ENCODE measurements around the gene RER1. TPM values are rescaled to one million over a fixed set of nuclear protein-coding genes. Genes with fewer than 3 reads are reported as not detected.
A peak's percentile ranks its signal among the peaks of the same experiment; 100 is the strongest.

The RER1 gene
- polyA plus RNA-seq, 3 donors from 2014 or later, result 185 to 216 (median 210) TPM

DNA sequence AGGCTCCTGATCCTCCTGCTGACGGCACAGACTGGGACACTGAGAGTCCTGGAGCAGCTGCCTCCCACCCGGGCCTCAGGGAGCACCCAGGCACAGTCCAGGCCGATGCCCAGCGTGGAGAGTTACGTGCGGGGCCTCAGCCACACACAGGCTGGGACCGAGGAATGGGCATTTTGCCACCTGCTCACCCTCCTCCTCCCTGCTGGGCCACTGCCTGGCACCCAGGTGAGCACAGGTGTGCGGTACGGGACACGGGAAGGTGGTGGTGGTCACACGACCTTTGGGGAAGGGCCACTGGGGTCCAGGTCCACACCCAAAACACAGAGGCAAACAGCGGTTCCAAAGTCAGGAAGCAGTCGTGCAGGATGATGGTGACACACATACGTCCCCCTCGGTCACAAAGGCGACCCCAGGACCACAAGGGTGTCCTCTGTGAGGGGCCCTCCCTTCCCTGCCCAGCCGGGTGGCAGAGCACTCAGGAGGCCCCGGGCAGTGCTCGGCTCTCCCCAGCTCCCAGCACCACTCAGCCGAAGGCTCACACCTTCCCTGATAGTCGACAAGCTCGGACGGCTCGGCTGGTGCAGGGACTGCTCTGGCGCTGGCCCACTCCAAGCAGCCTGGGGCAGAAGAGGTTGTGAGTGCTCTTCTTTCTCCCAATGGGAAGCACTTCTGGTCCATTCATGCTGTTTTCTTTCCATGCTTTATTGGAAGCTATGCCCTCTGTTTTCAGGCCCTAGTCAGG, 14.5 kb upstream of the RER1 start:
- H3K9me3 Mint-ChIP-seq, result no peaks in the 10 kb centered on the region
- no peak overlapping the region for H3K4me3 Mint-ChIP-seq
- DNase-seq, result no peak
- H3K27ac Mint-ChIP-seq, result no peak overlapping the region
- no peaks in the 10 kb centered on the region for H3K4me1 Mint-ChIP-seq
- no peaks in the 10 kb centered on the region for H3K36me3 Mint-ChIP-seq
- peaks cover 0 to 4% (median 0%) of the 10 kb centered on the region in 3 donors for H3K27me3 Mint-ChIP-seq (ENCODE audit: low read depth in 3 of 3)

DNA sequence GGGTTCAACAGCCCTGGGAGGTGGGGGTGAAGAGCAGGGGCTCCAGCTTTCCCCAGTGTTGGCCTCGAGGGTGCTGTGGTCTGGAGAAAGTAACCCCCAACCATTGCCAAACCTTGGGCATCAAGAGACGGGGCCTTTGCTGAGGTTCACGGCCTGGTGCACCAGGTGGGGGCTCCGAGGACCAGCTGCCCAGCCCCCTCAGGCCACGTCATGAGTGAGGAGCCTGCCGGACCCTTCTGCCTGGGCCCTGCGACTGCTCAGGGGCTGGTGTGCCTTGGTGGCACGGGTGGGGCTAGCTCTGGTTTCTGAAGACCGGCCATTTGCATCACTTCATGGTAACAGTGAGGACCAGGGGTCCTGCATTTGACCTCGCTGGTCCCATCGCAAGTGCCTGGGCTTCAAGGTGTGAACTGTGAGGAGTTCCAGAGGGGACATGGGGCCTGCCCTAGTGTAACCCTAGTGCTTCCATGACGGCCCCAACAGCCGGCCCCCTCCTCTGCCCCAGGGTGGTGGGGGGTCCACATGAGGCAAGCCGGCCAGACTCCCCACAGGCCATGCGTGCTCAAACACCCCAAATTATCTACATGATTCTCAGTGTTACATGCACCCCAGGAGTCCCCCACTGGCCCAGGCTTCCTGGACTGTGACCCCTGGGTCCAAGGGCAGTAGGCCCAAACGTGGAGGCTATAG, 13.7 kb upstream of the RER1 start:
- peaks cover 0 to 4% (median 0%) of the 10 kb centered on the region in 3 donors for H3K27me3 Mint-ChIP-seq (ENCODE audit: low read depth in 3 of 3)
- H3K9me3 Mint-ChIP-seq, result no peaks in the 10 kb centered on the region
- H3K4me3 Mint-ChIP-seq, result no peak overlapping the region
- H3K36me3 Mint-ChIP-seq, result no peaks in the 10 kb centered on the region
- H3K27ac Mint-ChIP-seq, result no peak overlapping the region
- DNase-seq, result no peak
- H3K4me1 Mint-ChIP-seq, result no peaks in the 10 kb centered on the region

DNA sequence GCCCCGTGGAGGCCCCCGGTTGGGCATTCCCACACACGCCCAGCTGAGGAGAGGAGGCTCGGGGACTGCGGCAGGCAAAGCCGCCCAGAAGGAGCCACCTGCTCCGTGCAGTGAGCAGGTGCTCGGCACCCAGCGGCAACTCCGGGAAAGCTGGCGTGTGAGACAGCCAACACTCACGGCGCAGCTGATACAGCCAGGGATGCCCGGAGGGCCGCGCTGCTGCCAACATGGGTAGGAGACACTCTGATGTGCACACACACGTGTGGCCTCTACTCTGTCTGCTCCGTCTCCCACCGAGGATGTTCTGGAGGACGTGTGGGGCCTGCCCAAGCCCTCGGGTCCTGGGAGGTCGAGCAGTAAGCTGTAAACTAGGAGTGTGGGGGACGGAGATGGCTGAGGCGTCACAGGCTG, 13.2 kb upstream of the RER1 start:
- no peaks in the 10 kb centered on the region for H3K4me1 Mint-ChIP-seq
- DNase-seq, result no peak
- peaks cover 0 to 4% (median 0%) of the 10 kb centered on the region in 3 donors for H3K27me3 Mint-ChIP-seq (ENCODE audit: low read depth in 3 of 3)
- H3K4me3 Mint-ChIP-seq, result no peak overlapping the region
- no peaks in the 10 kb centered on the region for H3K36me3 Mint-ChIP-seq
- H3K27ac Mint-ChIP-seq, result no peak overlapping the region
- no peaks in the 10 kb centered on the region for H3K9me3 Mint-ChIP-seq

DNA sequence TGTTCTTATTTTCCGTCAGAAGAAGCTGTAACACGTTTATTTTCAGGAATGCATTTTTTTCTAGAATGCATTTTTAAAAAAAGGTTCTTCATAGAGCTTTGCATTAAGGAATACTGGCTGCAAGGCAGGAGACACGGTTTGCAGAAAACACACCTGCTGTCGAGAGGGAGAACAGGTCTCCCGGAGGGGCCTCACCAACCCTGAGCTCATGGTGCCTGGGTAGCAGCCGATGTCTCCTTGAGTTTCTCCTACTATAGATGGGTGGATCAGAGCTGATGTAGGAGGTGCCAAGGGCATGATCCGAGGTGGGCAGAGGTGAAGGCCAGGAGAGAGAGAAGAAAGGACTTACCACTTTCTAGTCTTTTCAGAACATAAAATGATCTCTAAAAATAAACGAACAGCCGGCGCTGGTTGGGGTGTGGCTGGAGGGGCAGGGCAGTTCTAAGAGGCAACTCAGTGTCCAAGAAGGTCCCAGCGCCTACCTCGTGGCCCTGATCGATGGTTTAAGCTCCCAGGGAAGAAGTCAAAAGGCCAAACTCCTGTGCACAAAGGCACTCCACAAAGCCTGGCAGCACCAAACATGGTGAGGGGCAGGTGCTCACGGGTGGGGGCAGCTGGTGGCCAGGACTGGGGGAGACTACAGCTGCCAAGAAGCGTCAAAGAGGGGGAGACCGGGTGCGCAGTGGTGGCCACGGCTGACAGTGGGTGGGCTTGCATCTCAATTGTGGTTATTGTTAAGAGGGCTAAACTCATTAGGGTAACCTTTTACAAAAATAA, 12.5 kb upstream of the RER1 start:
- no peak overlapping the region for H3K4me3 Mint-ChIP-seq
- H3K9me3 Mint-ChIP-seq, result no peaks in the 10 kb centered on the region
- H3K27ac Mint-ChIP-seq, result no peak overlapping the region
- H3K27me3 Mint-ChIP-seq (ENCODE audit: low read depth in 3 of 3), result peaks cover 0 to 4% (median 0%) of the 10 kb centered on the region in 3 donors
- DNase-seq, result no peak
- H3K36me3 Mint-ChIP-seq, result no peaks in the 10 kb centered on the region
- no peaks in the 10 kb centered on the region for H3K4me1 Mint-ChIP-seq

DNA sequence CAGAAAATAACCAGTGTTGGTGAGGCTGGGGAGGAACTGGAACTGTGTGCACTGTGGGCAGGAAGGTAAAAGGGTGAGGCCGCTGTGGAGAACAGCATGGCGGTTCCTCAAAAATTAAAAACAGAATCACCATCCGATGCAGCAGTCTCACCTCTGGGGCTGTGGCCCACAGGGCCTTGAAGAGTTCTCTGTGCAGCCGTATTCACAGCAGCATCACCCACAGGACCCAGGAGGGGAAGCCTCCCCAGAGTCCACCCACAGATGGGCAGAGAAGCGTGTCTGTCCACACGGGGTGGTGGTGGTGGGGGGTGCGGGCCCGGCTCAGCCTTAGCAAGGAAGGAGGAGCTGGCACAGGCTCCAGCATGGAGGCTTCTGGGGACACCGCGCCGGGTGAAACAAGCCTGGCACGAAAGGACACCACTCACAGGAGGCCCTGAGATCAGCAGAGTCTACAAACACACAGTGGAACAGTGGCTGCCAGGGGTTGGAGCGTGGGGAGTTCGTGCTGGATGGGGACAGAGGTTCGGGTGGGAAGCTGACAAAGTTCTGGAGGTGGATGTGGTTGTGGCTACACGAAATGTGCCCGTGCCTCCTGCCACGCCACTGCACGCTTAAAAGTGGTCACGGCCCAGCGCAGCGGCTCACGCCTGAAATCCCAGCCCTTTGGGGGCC, 11.8 kb upstream of the RER1 start:
- Mint-ChIP-seq H3K9me3 (no peaks in the 10 kb centered on the region), H3K4me3 (no peak overlapping the region), H3K36me3 (no peaks in the 10 kb centered on the region), H3K4me1 (no peaks in the 10 kb centered on the region), H3K27ac (peak overlapping the region in 1 of 6 donors; percentile 19), H3K27me3 (ENCODE audit: low read depth in 3 of 3) (peaks cover 0 to 4% (median 0%) of the 10 kb centered on the region in 3 donors)
- DNase-seq, result no peak

DNA sequence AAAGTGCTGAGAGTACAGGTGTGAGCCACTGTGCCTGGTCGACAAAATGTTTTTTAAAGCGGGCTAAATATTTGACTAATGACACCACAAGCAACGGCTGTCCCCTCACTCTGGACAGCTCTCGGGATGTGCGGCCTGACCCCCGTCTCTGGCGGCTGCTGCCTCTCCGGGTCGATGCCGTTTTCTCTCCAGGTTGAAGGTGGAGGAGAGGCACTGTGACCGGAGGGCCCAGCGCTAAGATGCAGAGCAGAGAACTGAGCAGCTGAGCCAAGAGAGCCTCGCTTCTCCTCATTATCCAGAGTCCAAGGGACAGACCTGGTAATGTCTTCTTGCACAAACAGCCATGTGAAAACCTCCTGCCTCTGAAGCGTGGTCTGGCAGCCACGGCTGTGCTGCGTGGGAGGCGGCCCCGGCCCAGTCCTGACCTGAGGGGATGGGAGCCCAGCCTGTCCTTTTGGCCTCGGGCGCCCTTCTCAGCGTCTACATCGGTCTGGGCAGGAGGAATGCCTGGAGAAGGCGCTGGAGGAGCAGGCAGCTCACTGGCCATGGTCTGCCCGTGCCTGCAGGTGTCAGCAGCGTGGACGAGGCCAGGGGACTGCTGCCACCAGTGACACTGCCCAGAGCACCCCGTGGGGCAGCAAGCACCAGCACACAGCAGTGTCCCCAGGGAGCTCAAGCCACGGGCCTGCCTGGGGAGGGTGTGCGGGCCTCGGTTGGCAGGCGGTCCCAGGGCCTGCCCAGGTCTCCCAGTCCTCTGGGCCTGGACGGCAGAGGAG, 10.6 kb upstream of the RER1 start:
- DNase-seq, result no peak
- Mint-ChIP-seq H3K4me3 (no peak overlapping the region), H3K36me3 (no peaks in the 10 kb centered on the region), H3K27ac (no peak overlapping the region), H3K4me1 (no peaks in the 10 kb centered on the region), H3K9me3 (no peaks in the 10 kb centered on the region), H3K27me3 (ENCODE audit: low read depth in 3 of 3) (peaks cover 0 to 4% (median 0%) of the 10 kb centered on the region in 3 donors)

DNA sequence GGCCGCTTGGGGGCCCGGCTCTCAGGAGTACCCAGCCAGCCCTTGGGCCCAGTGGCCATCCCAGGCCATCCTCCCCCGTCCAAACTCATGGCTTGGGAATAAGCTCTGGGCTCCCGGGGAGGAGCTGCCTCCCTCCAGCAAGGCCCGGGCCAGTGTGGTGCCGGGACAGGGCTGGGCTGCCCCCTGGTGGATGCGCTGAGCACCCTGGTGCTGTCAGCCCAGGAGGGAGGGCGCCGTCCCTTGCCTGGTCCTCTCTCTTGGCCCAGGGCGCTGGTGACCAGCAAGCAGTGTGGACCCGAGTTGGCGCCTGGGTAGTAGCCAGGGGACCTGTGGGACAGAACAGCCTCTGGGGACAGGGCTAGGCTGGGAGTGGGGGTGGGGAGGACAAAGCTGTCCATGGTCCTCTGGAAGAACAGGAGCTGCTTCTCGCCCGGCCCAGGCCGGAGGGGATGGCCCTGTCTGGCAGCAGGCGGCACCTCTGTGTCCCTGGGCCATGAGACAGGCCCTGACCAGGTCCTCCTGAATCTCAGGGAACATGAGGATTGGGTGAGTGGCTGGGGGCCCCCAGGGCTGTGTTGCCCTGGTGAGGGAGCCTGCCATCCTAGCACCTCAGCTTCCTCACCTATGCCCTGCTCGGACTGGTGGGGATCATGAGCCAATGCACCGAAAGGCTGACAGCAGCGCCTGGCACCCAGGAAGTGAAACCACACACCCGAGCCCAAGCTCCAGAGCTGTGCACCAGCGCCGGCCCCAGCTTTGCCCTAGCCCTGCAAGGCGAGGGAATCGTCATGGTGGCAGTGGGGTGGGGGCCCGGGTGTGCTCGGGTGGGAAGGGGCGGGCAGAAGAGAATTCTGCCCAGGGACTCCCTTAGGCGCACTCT, 9.7 kb upstream of the RER1 start:
- Mint-ChIP-seq H3K36me3 (no peaks in the 10 kb centered on the region), H3K27ac (no peak overlapping the region), H3K27me3 (ENCODE audit: low read depth in 3 of 3) (peaks cover 0 to 4% (median 3%) of the 10 kb centered on the region in 3 donors), H3K4me1 (no peaks in the 10 kb centered on the region), H3K4me3 (no peak overlapping the region), H3K9me3 (no peaks in the 10 kb centered on the region)
- DNase-seq, result peak; percentile 69 to 75 (median 71)

DNA sequence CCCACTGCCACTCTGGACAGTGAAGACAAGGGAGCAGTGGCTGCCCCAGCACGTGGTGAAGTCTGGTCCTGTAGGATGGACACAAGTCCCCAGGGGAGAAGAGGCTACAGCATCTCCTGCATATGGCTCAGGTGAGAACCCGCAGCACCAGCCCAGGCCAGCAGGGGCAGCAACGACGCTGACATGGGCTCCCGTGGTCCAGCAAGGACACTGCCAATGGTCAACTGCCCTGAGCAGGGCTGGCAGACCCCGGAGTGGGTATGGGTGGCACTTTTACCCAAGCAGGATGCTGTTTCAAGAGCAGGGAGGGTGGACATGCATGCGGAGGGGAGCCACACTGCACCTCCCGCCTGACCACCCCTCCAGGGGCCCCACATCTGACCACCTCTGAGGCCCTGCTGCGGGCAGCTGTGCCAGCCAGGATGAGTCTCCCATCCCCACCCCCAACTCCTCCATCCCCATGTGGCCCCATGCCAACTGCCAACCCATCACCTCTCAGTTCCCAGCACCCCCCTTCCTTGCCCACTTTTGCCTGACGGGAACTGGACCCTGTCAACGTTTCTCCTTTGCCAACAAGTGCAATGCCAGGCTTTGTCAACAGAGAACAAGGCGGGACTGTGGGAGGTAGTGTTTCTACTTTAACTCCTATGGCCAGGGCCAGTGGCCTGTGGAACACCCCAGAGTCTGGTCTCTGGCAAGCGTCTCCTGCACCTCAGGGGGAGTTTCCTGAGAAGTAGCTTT, 8.8 kb upstream of the RER1 start:
- H3K4me3 Mint-ChIP-seq, result no peak overlapping the region
- peaks cover 0 to 4% (median 3%) of the 10 kb centered on the region in 3 donors for H3K27me3 Mint-ChIP-seq (ENCODE audit: low read depth in 3 of 3)
- H3K36me3 Mint-ChIP-seq, result no peaks in the 10 kb centered on the region
- peak in 2 of 3 donors; percentile 16 to 19 for DNase-seq
- no peaks in the 10 kb centered on the region for H3K9me3 Mint-ChIP-seq
- no peak overlapping the region for H3K27ac Mint-ChIP-seq
- no peaks in the 10 kb centered on the region for H3K4me1 Mint-ChIP-seq

DNA sequence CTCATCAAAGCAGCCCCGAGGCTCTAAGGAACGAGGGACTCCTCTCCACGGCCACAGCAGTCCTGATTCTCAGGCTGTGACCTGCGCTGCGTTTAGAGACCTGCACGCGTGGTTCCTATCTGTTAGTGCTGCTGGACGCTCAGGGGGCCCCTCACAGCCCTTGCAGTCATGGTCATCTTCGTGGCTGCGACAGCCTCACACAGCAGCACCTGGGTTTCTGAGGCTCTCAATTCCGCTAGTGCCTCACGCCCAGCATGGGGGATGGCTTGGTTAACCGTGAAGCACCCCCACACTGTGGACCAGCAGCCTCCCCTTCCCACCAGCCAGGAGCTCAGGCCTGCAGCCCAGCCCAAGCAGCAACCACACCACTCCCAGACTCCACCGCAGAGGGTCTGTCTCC, 8.1 kb upstream of the RER1 start:
- Mint-ChIP-seq H3K4me1 (no peaks in the 10 kb centered on the region), H3K27me3 (ENCODE audit: low read depth in 3 of 3) (peaks cover 0 to 4% (median 3%) of the 10 kb centered on the region in 3 donors), H3K27ac (peak overlapping the region in 1 of 6 donors; percentile 17), H3K4me3 (no peak overlapping the region), H3K36me3 (no peaks in the 10 kb centered on the region), H3K9me3 (no peaks in the 10 kb centered on the region)
- DNase-seq, result no peak

DNA sequence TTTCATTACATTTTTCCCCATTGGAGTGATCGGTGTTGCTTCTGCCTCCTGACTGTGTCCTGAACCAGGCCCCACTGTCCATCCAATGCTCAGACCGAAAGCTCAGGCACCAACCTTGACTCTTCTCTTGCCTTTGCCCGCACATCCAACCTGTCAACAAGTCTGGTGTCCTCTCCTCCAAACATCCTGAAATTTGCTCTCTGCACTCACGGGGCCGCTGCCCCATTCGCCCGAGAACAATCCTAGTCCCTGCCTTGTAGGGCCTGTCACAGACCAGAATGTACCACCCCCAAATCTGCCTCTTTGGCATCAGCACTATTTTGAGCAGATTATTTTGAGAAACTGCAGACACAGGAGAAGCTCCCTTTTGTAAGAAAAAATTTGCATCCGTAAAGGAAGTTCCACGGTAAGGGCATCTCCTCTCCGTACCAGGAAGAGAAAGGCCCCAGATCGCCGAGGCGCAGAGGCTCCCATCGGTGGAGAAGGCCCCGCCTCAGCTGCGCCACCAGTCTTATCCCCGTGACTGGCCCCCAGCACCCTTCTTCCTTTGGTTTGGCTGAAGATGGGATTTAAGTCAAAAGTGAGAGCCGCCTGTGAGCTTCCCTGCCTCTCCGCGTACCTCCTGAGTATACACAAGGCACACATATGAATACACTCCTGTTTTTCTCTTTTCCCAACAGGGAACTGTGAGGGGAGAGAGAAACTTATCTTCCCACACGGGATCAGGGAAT, 7.3 kb upstream of the RER1 start:
- Mint-ChIP-seq H3K9me3 (no peaks in the 10 kb centered on the region), H3K4me1 (no peaks in the 10 kb centered on the region), H3K27ac (peak overlapping the region in 1 of 6 donors; percentile 86), H3K27me3 (ENCODE audit: low read depth in 3 of 3) (peaks cover 0 to 3% (median 0%) of the 10 kb centered on the region in 3 donors), H3K36me3 (no peaks in the 10 kb centered on the region), H3K4me3 (no peak overlapping the region)
- DNase-seq, result no peak

DNA sequence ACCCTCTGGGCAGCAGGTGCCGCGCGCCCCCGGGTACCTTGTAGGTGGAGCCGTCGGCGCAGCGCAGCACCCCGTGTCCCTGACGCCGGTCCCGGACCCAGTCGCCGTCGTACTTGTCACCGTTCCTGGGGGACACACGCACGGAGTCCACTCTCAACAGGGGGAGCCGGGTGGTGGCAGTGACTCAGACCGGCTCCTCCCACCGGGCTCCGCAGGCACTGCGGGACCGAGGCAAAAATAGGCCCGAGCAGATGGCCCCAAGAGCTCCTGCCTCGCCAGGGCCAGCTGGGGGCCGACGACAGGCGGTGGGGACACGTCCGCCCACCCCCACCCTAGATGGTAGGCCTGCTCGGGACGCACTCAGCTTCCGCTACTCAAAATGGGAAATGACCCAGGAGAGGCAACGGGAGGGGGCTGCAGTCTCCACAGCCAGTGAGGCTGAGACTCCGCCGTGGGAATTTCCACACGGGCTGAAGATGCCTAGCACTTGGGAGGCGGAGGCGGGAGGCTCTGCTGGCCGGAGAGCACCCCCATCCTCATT, 6.6 kb upstream of the RER1 start:
- no peaks in the 10 kb centered on the region for H3K9me3 Mint-ChIP-seq
- no peaks in the 10 kb centered on the region for H3K36me3 Mint-ChIP-seq
- DNase-seq, result no peak
- H3K4me3 Mint-ChIP-seq, result no peak overlapping the region
- no peak overlapping the region for H3K27ac Mint-ChIP-seq
- peaks cover 0 to 3% (median 0%) of the 10 kb centered on the region in 3 donors for H3K27me3 Mint-ChIP-seq (ENCODE audit: low read depth in 3 of 3)
- peaks cover 0 to under 1% of the 10 kb centered on the region in 2 donors for H3K4me1 Mint-ChIP-seq
